Hepatocyte (in vitro differentiated cells): ENCODE results near the gene CCDC88C.

Experiments
- EZH2 ChIP-seq: fragments of 200-600 bp; sonication (generic); IDR thresholded peaks from 2 replicates; pipeline ENCODE4 v1.6.1; 2016; ENCODE audit warnings: antibody characterized with exemption, mild to moderate bottlenecking, borderline replicate concordance
- TF ChIP-seq, protein P1 (sequence below): fragments of 200-600 bp; sonication (generic); IDR thresholded peaks from 2 replicates; pipeline ENCODE4 v1.5.1; 2016; ENCODE audit warnings: antibody characterized with exemption, mild to moderate bottlenecking; ENCODE audit not compliant: poor library complexity

DNA sequence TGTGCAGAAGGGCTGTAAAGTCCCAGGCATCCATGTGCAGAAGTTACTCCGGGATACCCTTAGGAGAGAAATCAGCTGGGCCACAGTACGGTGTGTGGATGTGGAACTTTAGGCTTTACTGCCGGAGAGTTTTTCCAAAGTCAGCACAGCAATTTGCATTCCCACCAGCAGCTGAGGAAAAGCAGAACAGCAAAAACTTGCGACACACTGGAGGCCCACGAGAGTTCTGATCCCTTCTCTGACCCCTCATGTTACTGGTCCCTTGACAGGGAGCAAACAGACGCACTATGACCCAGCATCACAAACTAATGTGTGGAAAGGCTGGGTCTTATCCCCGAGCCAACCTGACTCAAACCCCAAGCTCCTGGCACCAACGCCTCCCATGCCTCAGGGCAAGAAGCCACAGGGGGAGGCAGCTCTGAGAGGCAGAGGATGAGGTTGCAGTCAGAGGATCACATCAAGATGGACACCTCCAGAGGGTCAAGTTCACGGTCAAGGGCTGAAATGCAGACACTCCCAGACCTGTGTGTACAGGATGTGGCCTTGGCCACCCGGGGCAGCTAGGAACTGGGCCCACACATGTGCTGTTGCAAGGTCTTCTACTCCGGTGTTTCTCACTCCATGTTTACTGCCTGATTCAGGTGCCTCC lies 38.6 kb downstream of the CCDC88C start:
- TF ChIP-seq, protein P1, sequence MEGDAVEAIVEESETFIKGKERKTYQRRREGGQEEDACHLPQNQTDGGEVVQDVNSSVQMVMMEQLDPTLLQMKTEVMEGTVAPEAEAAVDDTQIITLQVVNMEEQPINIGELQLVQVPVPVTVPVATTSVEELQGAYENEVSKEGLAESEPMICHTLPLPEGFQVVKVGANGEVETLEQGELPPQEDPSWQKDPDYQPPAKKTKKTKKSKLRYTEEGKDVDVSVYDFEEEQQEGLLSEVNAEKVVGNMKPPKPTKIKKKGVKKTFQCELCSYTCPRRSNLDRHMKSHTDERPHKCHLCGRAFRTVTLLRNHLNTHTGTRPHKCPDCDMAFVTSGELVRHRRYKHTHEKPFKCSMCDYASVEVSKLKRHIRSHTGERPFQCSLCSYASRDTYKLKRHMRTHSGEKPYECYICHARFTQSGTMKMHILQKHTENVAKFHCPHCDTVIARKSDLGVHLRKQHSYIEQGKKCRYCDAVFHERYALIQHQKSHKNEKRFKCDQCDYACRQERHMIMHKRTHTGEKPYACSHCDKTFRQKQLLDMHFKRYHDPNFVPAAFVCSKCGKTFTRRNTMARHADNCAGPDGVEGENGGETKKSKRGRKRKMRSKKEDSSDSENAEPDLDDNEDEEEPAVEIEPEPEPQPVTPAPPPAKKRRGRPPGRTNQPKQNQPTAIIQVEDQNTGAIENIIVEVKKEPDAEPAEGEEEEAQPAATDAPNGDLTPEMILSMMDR: no peak
- TF ChIP-seq EZH2: no peak
